A549 (cell line): Measurements from ENCODE around the gene IVL. TPM values are rescaled to one million over a fixed set of nuclear protein-coding genes. Genes with fewer than 3 reads are reported as not detected.
A peak's percentile ranks its signal among the peaks of the same experiment; 100 is the strongest.

ENCODE experiments used
- ATAC-seq, 2 experiments: fragments of 200-7000 bp in 1 of 2; fragments of >200 bp in 1 of 2; cut with Nextera tagmentation in 1 of 2; cut with Tn5 transposase in 1 of 2; 3 replicates each; pipeline versions ENCODE4 v1.8.0 to v1.9.1; 2018 to 2020; ENCODE audit warnings: mild to moderate bottlenecking in 1 of 2, moderate library complexity in 1 of 2
- CTCF ChIA-PET: fragments of 300-600 bp; sonication (Branson Sonifier 250); formaldehyde crosslinking; extraction: SDS; loops from one replicate; lab custom pipeline; 2021; ENCODE audit warnings: antibody characterized with exemption, inconsistent platforms; lab: Yijun Ruan, JAX
- POLR2A ChIA-PET: fragments of 350-600 bp; formaldehyde crosslinking; extraction: SDS; loops from one replicate; lab custom pipeline; 2021; ENCODE audit warnings: antibody characterized with exemption, inconsistent platforms; lab: Yijun Ruan, JAX
- DNase-seq, 2 experiments: peaks; one replicate each; pipeline versions ENCODE4 v3.0.0 to v3.0.0-alpha.2; 2011 to 2016; ENCODE audit warnings: low read depth in 1 of 2, low spot score in 1 of 2
- FAIRE-seq: peaks from 2 replicates; lab custom pipeline; 2011; peaks lifted over from hg19 to GRCh38; lab: Jason Lieb, UNC
- H3K27ac ChIP-seq, 2 experiments: fragments of >200 bp; sonication (Bioruptor Twin); formaldehyde crosslinking; 3 replicates each; pipeline ENCODE4 v1.5.1; 2016 to 2017
- H3K4me1 ChIP-seq: fragments of >200 bp; sonication (Bioruptor Twin); formaldehyde crosslinking; 3 replicates; pipeline ENCODE4 v1.6.1; 2016
- H3K4me2 ChIP-seq: fragments of >200 bp; sonication (Bioruptor Twin); formaldehyde crosslinking; 3 replicates; pipeline ENCODE4 v1.6.1; 2016
- H3K4me3 ChIP-seq: fragments of >200 bp; sonication (Bioruptor Twin); formaldehyde crosslinking; 3 replicates; pipeline ENCODE4 v1.5.1; 2016
- H3K9me3 ChIP-seq: fragments of >200 bp; sonication (Bioruptor Twin); formaldehyde crosslinking; 3 replicates; pipeline ENCODE4 v1.6.1; 2016
- BCL3 ChIP-seq: fragments of >200 bp; sonication (Bioruptor Twin); formaldehyde crosslinking; IDR thresholded peaks from 3 replicates; pipeline ENCODE4 v1.6.1; 2016
- CHD2 ChIP-seq: fragments of 150-350 bp; IDR thresholded peaks from 2 replicates; pipeline ENCODE4 v1.6.1; 2014; ENCODE audit warnings: low read length; ENCODE audit not compliant: partially characterized antibody
- EHF ChIP-seq: fragments of 250-450 bp; sonication (Bioruptor Pico); IDR thresholded peaks from 2 replicates; pipeline ENCODE4 v1.5.0; 2020; ENCODE audit warnings: mild to moderate bottlenecking
- EP300 ChIP-seq, 2 experiments: fragments of >200 bp; sonication (Bioruptor Twin); formaldehyde crosslinking; IDR thresholded peaks; 2 replicates in 1 of 2; 3 replicates in 1 of 2; pipeline ENCODE4 v1.6.1; 2016 to 2017
- ESRRA ChIP-seq: fragments of 150-350 bp; IDR thresholded peaks from 2 replicates; pipeline ENCODE4 v1.6.1; 2014; ENCODE audit warnings: mild to moderate bottlenecking, low read length, borderline replicate concordance
- HOXA7 ChIP-seq: fragments of 250-450 bp; sonication (Bioruptor Pico); IDR thresholded peaks from 2 replicates; pipeline ENCODE4 v1.5.0; 2020; ENCODE audit warnings: mild to moderate bottlenecking, moderate library complexity
- HOXB5 ChIP-seq: fragments of 250-450 bp; sonication (Bioruptor Pico); IDR thresholded peaks from 2 replicates; pipeline ENCODE4 v1.5.0; 2020; ENCODE audit warnings: mild to moderate bottlenecking, moderate library complexity
- JUN ChIP-seq, 2 experiments: fragments of >200 bp; sonication (Bioruptor Twin); formaldehyde crosslinking; IDR thresholded peaks; 2 replicates in 1 of 2; 3 replicates in 1 of 2; pipeline ENCODE4 v1.6.1; 2016 to 2017
- KDM5A ChIP-seq: fragments of 200-600 bp; sonication (generic); IDR thresholded peaks from 2 replicates; pipeline ENCODE4 v1.6.1; 2016; ENCODE audit warnings: antibody characterized with exemption, mild to moderate bottlenecking
- MAZ ChIP-seq: fragments of 150-350 bp; IDR thresholded peaks from 2 replicates; pipeline ENCODE4 v1.6.1; 2014; ENCODE audit warnings: antibody characterized with exemption, low read depth, low read length, borderline replicate concordance
- MYC ChIP-seq: IDR thresholded peaks from 2 replicates; pipeline ENCODE4 v1.6.1; 2012; ENCODE audit warnings: mild to moderate bottlenecking, inconsistent platforms, low read length, improper control_type of control experiment, borderline replicate concordance
- NFE2L2 ChIP-seq: fragments of 150-350 bp; conservative IDR thresholded peaks from 2 replicates; pipeline ENCODE4 v1.6.1; 2014; ENCODE audit warnings: low read length
- PBX3 ChIP-seq: IDR thresholded peaks from 2 replicates; pipeline ENCODE4 v1.6.1; 2012
- POLR2A ChIP-seq: IDR thresholded peaks from 2 replicates; pipeline ENCODE4 v1.6.1; 2012; ENCODE audit warnings: mild to moderate bottlenecking, low read length
- POLR2AphosphoS2 ChIP-seq: conservative IDR thresholded peaks from 2 replicates; pipeline ENCODE4 v1.6.1; 2012; ENCODE audit warnings: low read length, improper control_type of control experiment, inconsistent platforms
- RARB ChIP-seq: fragments of 250-450 bp; sonication (Bioruptor Pico); IDR thresholded peaks from 2 replicates; pipeline ENCODE4 v1.8.0; 2021; ENCODE audit warnings: mild to moderate bottlenecking, moderate library complexity
- RFX5 ChIP-seq: fragments of 450-650 bp; IDR thresholded peaks from 2 replicates; pipeline ENCODE4 v1.7.1; 2014; ENCODE audit warnings: antibody characterized with exemption, mild to moderate bottlenecking, moderate library complexity
- RNF2 ChIP-seq: fragments of 200-600 bp; sonication (generic); IDR thresholded peaks from 2 replicates; pipeline ENCODE4 v1.6.1; 2016; ENCODE audit warnings: low read depth, mild to moderate bottlenecking, antibody characterized with exemption, moderate library complexity, borderline replicate concordance
- SMC3 ChIP-seq: fragments of >200 bp; sonication (Bioruptor Twin); formaldehyde crosslinking; IDR thresholded peaks from 3 replicates; pipeline ENCODE4 v1.6.1; 2018; ENCODE audit warnings: inconsistent platforms
- TFCP2L1 ChIP-seq: fragments of 250-450 bp; sonication (Bioruptor Pico); IDR thresholded peaks from 2 replicates; pipeline ENCODE4 v1.5.0; 2021; ENCODE audit warnings: mild to moderate bottlenecking
- TP53 ChIP-seq: fragments of 250-450 bp; sonication (Bioruptor Pico); IDR thresholded peaks from 2 replicates; pipeline ENCODE4 v1.5.0; 2021; ENCODE audit warnings: mild to moderate bottlenecking, moderate library complexity
- ZFP36 ChIP-seq: fragments of 450-650 bp; IDR thresholded peaks from 2 replicates; pipeline ENCODE4 v1.6.1; 2014; ENCODE audit warnings: borderline replicate concordance; ENCODE audit not compliant: partially characterized antibody
- ZNF302 ChIP-seq: fragments of 250-450 bp; sonication (Bioruptor Pico); IDR thresholded peaks from 2 replicates; pipeline ENCODE4 v1.9.0; 2021; ENCODE audit warnings: inconsistent platforms, mild to moderate bottlenecking, moderate library complexity
- ZSCAN20 ChIP-seq: fragments of 250-450 bp; sonication (Bioruptor Pico); IDR thresholded peaks from 2 replicates; pipeline ENCODE4 v1.8.0; 2022; ENCODE audit warnings: mild to moderate bottlenecking, moderate library complexity
- WGBS: methylation state at CpG from one replicate; pipeline ENCODE4 v1.1.6; 2017; ENCODE audit errors: missing lambda C conversion rate; 5-methylcytosine and 5-hydroxymethylcytosine counted together
- polyA plus RNA-seq, 4 experiments: library from polyadenylated mRNA; depleted of rRNA in 3 of 4; stranded (reverse); fragments of >200 nt; fragmentation: RNase III in 1 of 4; extraction: RNeasy Plus Mini Kit Qiagen cat#74134 plus additional on column Dnase treatment in 1 of 4; gene quantifications; 2 replicates in 3 of 4; 3 replicates in 1 of 4; pipeline ENCODE4 v1.2.3, GENCODE V29; 2011 to 2017
- TF ChIP-seq, protein P1 (sequence below): IDR thresholded peaks from 2 replicates; pipeline ENCODE4 v1.6.1; 2012
- TF ChIP-seq, protein P2 (sequence below): fragments of >200 bp; sonication (Bioruptor Twin); formaldehyde crosslinking; IDR thresholded peaks from 2 replicates; pipeline ENCODE4 v1.6.1; 2016

Gene IVL
- polyA plus RNA-seq, 2 of the 4 experiments (the other 2 are of a cell fraction): not detected

- Histone ChIP-seq H3K27ac (no peak overlapping the region), H3K4me2 (no peak overlapping the region), H3K4me3 (no peak overlapping the region)
- WGBS: 16% methylated on average over 7 of the region's 7 CpGs
- FAIRE-seq (no peak), ATAC-seq (no peak), DNase-seq (no peak)
- ChIA-PET POLR2A (no interaction called here), CTCF (interaction anchor here (0.7 to 1.0 kb wide), 3 partner anchors 21 to 816 kb away, joined by 3 to 4 read pairs (median 3); partner anchors contain the start of gene TCHHL1)
- TF ChIP-seq RNF2 (no peak), HOXA7 (CRISPR knock-in tag) (no peak), HOXB5 (CRISPR knock-in tag) (no peak), ZFP36 (no peak), MAZ (no peak), MYC (no peak), ESRRA (no peak), ZNF302 (CRISPR knock-in tag) (no peak), PBX3 (no peak), RARB (CRISPR knock-in tag) (no peak), SMC3 (no peak), TFCP2L1 (CRISPR knock-in tag) (no peak), NFE2L2 (no peak), RFX5 (no peak), CHD2 (no peak), POLR2AphosphoS2 (no peak), BCL3 (no peak), JUN (IDR thresholded peaks at IDR 0.05) (no peak)
- TF ChIP-seq, protein P1, sequence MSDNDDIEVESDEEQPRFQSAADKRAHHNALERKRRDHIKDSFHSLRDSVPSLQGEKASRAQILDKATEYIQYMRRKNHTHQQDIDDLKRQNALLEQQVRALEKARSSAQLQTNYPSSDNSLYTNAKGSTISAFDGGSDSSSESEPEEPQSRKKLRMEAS: no peak
- TF ChIP-seq, all 56 proteins: peak for 0
- H3K9me3 ChIP-seq: no peaks in the 10 kb centered on the region
- H3K4me1 ChIP-seq: no peaks in the 10 kb centered on the region
Measured at GRCh38 chr1:152904688-152905440, 3.5 kb upstream of the IVL start.

DNA sequence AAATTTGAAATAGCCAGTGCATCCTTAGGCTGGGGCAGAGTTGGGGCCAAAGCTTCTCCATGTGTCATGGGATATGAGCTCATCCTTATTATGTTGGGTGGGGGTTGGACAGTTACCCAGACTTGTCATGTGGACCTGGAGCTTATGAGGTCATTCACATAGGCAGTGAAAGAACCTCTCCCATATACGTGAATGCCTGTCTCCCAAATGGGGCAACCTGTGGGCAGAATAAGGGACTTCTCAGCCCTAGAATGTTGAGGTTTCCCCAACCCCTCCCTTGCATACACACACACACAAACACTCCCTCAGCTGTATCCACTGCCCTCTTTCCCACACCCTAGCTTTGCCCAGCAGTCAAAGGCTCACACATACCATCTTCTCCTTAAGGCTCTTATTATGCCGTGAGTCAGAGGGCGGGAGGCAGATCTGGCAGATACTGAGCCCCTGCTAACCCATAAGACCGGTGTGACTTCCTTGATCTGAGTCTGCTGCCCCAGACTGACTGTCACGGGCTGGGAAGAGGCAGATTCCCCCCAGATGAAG is 2.3 kb upstream of the IVL start:
- Histone ChIP-seq H3K4me3 (no peak overlapping the region), H3K27ac (no peak overlapping the region), H3K4me2 (no peak overlapping the region), H3K9me3 (no peaks in the 10 kb centered on the region), H3K4me1 (no peaks in the 10 kb centered on the region)
- ATAC-seq (peak; percentile 65 to 68; a peak in 5 of 6 replicates), FAIRE-seq (no peak), DNase-seq (peak in 1 of 2 experiments; percentile 48)
- TF ChIP-seq EHF (CRISPR knock-in tag): no peak
- TF ChIP-seq TFCP2L1 (CRISPR knock-in tag): no peak
- no peak for TF ChIP-seq POLR2A
- no peak for TF ChIP-seq TP53 (CRISPR knock-in tag)
- no peak for TF ChIP-seq KDM5A
- no peak for TF ChIP-seq PBX3
- TF ChIP-seq EP300 (IDR thresholded peaks at IDR 0.05): no peak
- TF ChIP-seq, protein P2, sequence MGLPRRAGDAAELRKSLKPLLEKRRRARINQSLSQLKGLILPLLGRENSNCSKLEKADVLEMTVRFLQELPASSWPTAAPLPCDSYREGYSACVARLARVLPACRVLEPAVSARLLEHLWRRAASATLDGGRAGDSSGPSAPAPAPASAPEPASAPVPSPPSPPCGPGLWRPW: no peak
- no peak for TF ChIP-seq RFX5
- no peak for TF ChIP-seq HOXA7 (CRISPR knock-in tag)
- TF ChIP-seq ZFP36: no peak
- no peak for TF ChIP-seq RARB (CRISPR knock-in tag)
- TF ChIP-seq ZSCAN20 (CRISPR knock-in tag): no peak
- ChIA-PET CTCF (interaction anchor here (0.9 to 2.1 kb wide), 2 partner anchors 34 to 35 kb away, joined by 6 to 7 read pairs; no protein-coding TSS in a partner anchor), POLR2A (no interaction called here)
- WGBS: 6% methylated on average over 5 of the region's 5 CpGs
